Left lung (tissue), 10 donors: ENCODE results near the gene HOXA7. TPM values are rescaled to one million over a fixed set of nuclear protein-coding genes. Genes with fewer than 3 reads are reported as not detected.

ENCODE experiments used
- ATAC-seq: fragments of 200-7000 bp; cut with Tn5 transposase; one replicate; pipeline ENCODE4 v1.9.1; 2020; ENCODE audit warnings: moderate library complexity
- DNase-seq, 4 donors: peaks; one replicate each; pipeline ENCODE4 v3.0.0-alpha.2; 2013 to 2020
- H3K27ac ChIP-seq, 2 donors: fragments of 200-600 bp; sonication (generic) in 1 of 2; one replicate each; pipeline versions ENCODE4 v1.5.0 to v1.8.0; 2020 to 2021
- H3K27me3 ChIP-seq, 2 donors: fragments of 200-600 bp; sonication (generic) in 1 of 2; one replicate each; pipeline versions ENCODE4 v1.5.0 to v1.8.0; 2020 to 2021
- H3K36me3 ChIP-seq, 2 donors: fragments of 200-600 bp; sonication (generic) in 1 of 2; one replicate each; pipeline versions ENCODE4 v1.5.0 to v1.8.0; 2020 to 2021
- H3K4me1 ChIP-seq, 2 donors: fragments of 200-600 bp; one replicate each; pipeline ENCODE4 v1.8.0; 2021
- H3K4me3 ChIP-seq, 2 donors: fragments of 200-600 bp; sonication (generic) in 1 of 2; one replicate each; pipeline versions ENCODE4 v1.5.0 to v1.8.0; 2020 to 2021; ENCODE audit warnings: mild to moderate bottlenecking in 1 of 2
- H3K9me3 ChIP-seq, 2 donors: fragments of 200-600 bp; sonication (generic) in 1 of 2; one replicate each; pipeline versions ENCODE4 v1.5.0 to v1.8.0; 2020 to 2021
- intact Hi-C, 2 donors: fragments of 100-400 bp; cut with DNase I; formaldehyde crosslinking; loops; one replicate each; pipeline versions ENCODE4 v1.11.2 to v1.14.2; 2022
- polyA plus RNA-seq, 6 donors: library from polyadenylated mRNA; unstranded; fragments of 120-200 nt; gene quantifications; one replicate each; pipeline ENCODE4 v1.2.1, GENCODE V29; 2013; ENCODE audit not compliant: insufficient read length in 6 of 6
- total RNA-seq, 2 donors: library from RNA; stranded (reverse); fragmentation: NEBNext Ultra II Directional; extraction: Animal tissue kit (Norgen Biotek cat#: 25700); gene quantifications; one replicate each; pipeline ENCODE4 v1.2.1, GENCODE V29; 2021
- TF ChIP-seq, protein P1 (sequence below), 2 donors: fragments of 200-600 bp; sonication (generic) in 1 of 2; IDR thresholded peaks; one replicate each; pipeline versions ENCODE4 v1.5.0 to v1.8.0; 2021; ENCODE audit warnings: antibody characterized with exemption in 2 of 2
- donor health status: DM: no; HTN: yes; CAD: no.
- donor health status: DM: no; HTN: no; CAD: no.

The HOXA7 gene
- total and polyA plus RNA-seq, 8 donors: 1.3 to 6.4 (median 4.9) TPM

DNA sequence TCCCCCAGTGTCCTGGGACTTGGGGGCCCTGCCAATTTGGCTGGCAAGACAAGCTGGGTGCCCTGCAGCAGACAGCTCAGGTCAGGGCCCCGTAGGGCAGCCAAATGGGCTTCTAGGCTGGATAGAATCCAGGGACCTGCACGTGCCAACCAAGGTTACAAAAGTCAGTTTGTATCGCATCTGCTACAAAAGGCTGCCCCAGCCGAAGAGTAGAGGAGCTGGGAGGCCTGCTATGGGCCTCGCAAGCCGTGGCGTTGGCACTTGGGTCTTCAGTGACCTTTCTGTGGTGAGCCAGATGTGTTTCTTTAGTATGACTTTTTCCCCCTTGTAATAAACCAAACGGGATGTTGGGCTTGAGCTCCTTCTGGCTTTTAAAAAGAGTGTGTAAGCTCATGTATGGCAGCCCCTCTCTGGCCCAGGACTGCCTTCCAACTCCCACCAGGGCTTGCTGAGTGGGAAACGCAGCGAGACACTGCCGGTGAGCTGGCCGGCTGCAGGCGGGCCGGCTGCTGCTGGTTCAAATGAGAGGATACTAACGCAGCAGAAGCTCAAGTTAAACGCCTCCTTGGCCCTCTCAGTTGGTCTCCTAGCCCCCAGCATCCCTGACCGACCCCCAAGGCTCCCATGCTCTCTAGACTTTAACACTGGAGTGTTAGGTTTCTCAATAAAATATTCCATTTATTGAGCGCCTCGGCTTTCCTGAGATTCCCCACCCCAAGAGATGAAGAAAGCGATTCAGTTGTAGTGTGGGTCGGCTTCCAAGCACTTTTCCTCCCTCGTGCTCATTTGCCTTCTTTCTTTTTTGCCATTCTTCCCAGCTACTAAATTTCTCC lies 20.7 kb upstream of the HOXA7 start:
- Histone ChIP-seq H3K4me3 (no peak overlapping the region), H3K27me3 (peaks cover 99 to 100% of the 10 kb centered on the region in 2 donors), H3K4me1 (peaks cover 8 to 36% of the 10 kb centered on the region in 2 donors), H3K36me3 (no peaks in the 10 kb centered on the region), H3K27ac (no peak overlapping the region), H3K9me3 (no peaks in the 10 kb centered on the region)
- intact Hi-C loops: no loop called here
- TF ChIP-seq, protein P1, sequence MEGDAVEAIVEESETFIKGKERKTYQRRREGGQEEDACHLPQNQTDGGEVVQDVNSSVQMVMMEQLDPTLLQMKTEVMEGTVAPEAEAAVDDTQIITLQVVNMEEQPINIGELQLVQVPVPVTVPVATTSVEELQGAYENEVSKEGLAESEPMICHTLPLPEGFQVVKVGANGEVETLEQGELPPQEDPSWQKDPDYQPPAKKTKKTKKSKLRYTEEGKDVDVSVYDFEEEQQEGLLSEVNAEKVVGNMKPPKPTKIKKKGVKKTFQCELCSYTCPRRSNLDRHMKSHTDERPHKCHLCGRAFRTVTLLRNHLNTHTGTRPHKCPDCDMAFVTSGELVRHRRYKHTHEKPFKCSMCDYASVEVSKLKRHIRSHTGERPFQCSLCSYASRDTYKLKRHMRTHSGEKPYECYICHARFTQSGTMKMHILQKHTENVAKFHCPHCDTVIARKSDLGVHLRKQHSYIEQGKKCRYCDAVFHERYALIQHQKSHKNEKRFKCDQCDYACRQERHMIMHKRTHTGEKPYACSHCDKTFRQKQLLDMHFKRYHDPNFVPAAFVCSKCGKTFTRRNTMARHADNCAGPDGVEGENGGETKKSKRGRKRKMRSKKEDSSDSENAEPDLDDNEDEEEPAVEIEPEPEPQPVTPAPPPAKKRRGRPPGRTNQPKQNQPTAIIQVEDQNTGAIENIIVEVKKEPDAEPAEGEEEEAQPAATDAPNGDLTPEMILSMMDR (IDR thresholded peaks at IDR 0.05): no peak
- ATAC-seq (no peak), DNase-seq (peak in 1 of 4 donors; percentile 19)

DNA sequence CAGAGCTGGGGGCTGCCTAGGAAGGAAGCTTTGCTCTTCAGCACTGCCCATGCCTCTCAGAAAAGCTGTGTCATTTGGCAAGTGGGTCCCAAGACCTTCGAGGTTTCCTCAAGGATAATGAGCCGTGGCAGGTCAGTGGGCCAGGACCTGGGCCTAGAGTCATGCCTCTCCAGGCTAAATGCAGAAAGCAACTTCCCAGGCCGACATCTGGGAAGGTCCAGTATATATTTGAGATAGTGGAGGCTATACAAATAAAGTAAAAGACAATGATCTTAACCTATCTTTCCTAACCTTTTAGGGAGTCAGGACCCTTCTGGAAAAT lies 20.0 kb upstream of the HOXA7 start:
- DNase-seq (peak in 1 of 4 donors; percentile 10), ATAC-seq (no peak)
- H3K4me1 ChIP-seq: peaks cover 8 to 43% of the 10 kb centered on the region in 2 donors
- peaks cover 100% of the 10 kb centered on the region in 2 donors for H3K27me3 ChIP-seq
- no peaks in the 10 kb centered on the region for H3K36me3 ChIP-seq
- H3K9me3 ChIP-seq: no peaks in the 10 kb centered on the region
- no peak overlapping the region for H3K4me3 ChIP-seq
- no peak overlapping the region for H3K27ac ChIP-seq
- TF ChIP-seq, protein P1 (IDR thresholded peaks at IDR 0.05): no peak
- intact Hi-C loops: no loop called here

DNA sequence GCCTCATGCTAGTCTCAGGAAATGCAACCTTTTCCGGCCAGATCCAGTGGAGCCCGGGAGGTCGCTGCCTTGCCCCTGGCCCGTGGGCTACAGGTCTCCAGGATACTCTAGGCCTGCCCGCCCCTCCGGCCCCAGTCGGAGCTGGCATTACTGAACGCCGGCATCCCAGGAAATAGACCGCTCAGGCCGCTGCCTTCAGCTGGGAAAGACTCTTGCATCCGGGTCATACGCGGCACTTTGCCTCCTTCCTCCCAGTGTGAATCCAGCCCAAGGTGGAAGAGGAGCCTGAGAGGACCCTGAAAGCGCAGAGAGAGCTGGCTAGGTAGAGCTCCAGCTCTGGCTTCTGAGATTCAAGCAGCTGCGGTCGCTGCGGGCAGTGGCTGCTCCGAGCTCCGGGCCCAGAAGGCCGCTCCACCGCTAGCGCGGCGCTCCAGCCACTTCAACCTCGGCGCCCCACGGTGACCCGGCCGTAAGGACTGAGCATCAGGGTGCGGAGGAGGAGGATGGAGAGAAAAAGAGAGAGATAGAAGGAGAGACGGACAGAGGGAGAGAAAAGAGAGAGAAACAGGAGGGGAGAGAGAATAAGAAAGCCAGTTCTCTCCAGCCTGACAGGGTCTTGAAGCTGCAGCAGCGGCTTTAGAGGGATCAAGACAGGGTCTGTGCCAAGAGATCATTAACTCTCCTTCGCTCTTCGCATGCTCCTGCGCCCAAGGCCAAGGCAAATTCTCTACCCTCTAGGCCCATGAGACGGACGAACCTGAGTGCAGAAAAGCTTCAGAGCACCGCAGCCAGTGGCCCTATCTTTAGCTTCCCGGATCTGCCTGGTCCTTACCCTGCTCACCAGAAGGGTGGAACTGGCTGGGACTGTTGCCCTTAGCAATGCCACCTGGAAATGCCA lies 19.4 kb upstream of the HOXA7 start:
- TF ChIP-seq, protein P1 (IDR thresholded peaks at IDR 0.05): no peak
- Histone ChIP-seq H3K9me3 (no peaks in the 10 kb centered on the region), H3K36me3 (no peaks in the 10 kb centered on the region), H3K27me3 (peaks cover 100% of the 10 kb centered on the region in 2 donors), H3K27ac (no peak overlapping the region), H3K4me3 (no peak overlapping the region), H3K4me1 (peaks cover 8 to 43% of the 10 kb centered on the region in 2 donors)
- DNase-seq: peak in 2 of 4 donors; percentile 2 to 21
- intact Hi-C loops: no loop called here
- ATAC-seq: no peak

DNA sequence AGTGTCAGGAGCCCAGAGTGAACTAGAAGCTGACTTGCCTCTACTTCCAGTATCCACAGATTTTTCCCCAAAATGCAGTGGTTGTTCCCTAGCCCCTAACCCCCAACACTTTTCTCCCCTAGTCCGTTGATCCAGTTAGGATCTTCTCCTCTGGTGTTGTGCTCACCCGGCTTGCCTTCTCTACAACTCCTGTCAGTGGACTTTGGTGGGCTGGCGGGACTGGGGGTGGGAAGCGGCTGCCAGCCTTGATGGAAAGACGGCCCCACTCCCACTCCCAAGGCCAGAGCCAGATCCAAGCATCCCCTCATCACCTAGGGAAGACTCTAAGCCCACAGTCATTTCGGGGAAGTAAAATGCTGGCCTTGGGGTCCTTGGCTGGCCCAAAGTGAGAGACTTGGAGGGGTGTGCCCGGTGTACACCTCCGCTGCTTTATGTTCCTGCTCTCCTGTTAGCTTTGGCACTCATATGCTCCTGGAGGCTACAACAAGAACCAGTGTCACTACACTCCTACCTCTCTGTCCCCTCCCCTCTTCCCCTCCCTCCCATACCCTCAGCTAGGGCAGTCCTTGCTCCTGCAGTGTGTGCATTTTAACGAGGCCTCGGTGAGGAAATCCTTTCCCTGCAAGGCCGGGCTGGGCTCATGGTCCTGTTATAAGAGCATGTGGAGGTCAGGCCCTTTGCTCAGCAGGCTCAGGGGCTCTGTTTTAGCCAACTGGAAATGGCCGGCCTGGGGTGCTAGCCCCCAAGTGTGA lies 18.6 kb upstream of the HOXA7 start:
- ATAC-seq: no peak
- no peak overlapping the region for H3K4me3 ChIP-seq
- intact Hi-C loops: no loop called here
- no peaks in the 10 kb centered on the region for H3K36me3 ChIP-seq
- H3K9me3 ChIP-seq: no peaks in the 10 kb centered on the region
- peak in 1 of 4 donors; percentile 14 for DNase-seq
- H3K27me3 ChIP-seq: peaks cover 100% of the 10 kb centered on the region in 2 donors
- H3K27ac ChIP-seq: no peak overlapping the region
- TF ChIP-seq, protein P1 (IDR thresholded peaks at IDR 0.05): no peak
- H3K4me1 ChIP-seq: peaks cover 6 to 44% of the 10 kb centered on the region in 2 donors
